ENCODE measurements around the gene CACNB2. TPM values are rescaled to one million over a fixed set of nuclear protein-coding genes. Genes with fewer than 3 reads are reported as not detected.

The CACNB2 gene
- total RNA-seq, 1 donor from 2014 or later: not detected

DNA sequence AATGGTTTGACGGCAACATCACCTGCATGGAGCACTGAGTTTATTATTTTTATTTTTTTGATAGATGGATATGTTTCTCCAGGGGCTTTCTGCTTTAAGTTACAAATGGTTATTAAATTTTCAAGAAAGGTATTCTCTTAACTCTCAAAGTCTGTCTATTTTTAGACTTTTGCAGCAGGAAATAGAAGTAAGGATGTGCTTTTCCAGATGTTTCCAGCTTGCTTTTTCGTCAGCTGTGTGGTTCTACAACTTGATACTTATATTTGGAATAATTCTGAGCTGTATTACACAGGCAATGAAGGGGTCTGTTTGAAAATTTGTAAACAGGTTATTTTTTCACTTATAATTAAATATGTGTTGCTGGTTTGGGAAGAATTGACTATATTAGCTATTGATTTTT, 69.0 kb downstream of the CACNB2 start:
- Mint-ChIP-seq H3K27me3 (peaks cover under 1% of the 10 kb centered on the region), H3K4me3 (no peak overlapping the region), H3K4me1 (no peaks in the 10 kb centered on the region), H3K36me3 (ENCODE audit: low read depth) (no peaks in the 10 kb centered on the region), H3K9me3 (no peaks in the 10 kb centered on the region), H3K27ac (no peak overlapping the region)
- ChIA-PET CTCF (no interaction called here), POLR2A (no interaction called here)
- DNase-seq: no peak
- no peak for TF ChIP-seq CTCF (IDR thresholded peaks at IDR 0.05)
- ATAC-seq (ENCODE audit: low read depth): no peak
- intact Hi-C loops (cut with micrococcal nuclease): no loop called here

- H3K27ac Mint-ChIP-seq: no peak overlapping the region
- H3K27me3 Mint-ChIP-seq: no peaks in the 10 kb centered on the region
- H3K36me3 Mint-ChIP-seq (ENCODE audit: low read depth): no peaks in the 10 kb centered on the region
- ChIA-PET POLR2A (no interaction called here), CTCF (no interaction called here)
- intact Hi-C loops (cut with micrococcal nuclease): no loop called here
- H3K4me1 Mint-ChIP-seq: no peaks in the 10 kb centered on the region
- TF ChIP-seq CTCF (IDR thresholded peaks at IDR 0.05): no peak
- no peak overlapping the region for H3K4me3 Mint-ChIP-seq
- ATAC-seq (ENCODE audit: low read depth) (no peak), DNase-seq (no peak)
- no peaks in the 10 kb centered on the region for H3K9me3 Mint-ChIP-seq
These were observed 70.5 kb downstream of the CACNB2 start for GRCh38 chr10:18210711-18211110.

DNA sequence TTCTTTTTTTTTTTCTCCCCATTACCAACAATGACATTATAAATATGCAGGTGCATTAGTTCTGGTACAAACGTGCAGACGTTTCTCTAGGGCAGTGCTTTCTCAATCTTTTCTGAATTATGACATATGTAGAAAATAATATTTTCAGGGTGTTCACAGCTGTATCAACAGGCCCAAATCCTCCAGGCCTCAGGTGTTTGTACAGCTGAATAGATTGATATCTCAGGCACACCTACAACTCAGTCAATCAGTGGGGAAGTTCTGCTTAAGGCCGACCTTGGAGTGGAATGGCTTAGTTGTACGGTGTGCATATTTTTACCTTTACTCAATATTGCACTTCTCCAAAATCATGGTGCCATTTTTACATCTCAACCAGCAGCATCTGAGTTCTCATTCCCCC, 71.6 kb downstream of the CACNB2 start:
- no peak for TF ChIP-seq CTCF (IDR thresholded peaks at IDR 0.05)
- Mint-ChIP-seq H3K4me3 (no peak overlapping the region), H3K27me3 (no peaks in the 10 kb centered on the region), H3K36me3 (ENCODE audit: low read depth) (no peaks in the 10 kb centered on the region), H3K4me1 (no peaks in the 10 kb centered on the region), H3K27ac (no peak overlapping the region), H3K9me3 (no peaks in the 10 kb centered on the region)
- CTCF ChIA-PET: no interaction called here
- no peak for ATAC-seq (ENCODE audit: low read depth)
- DNase-seq: no peak
- POLR2A ChIA-PET: no interaction called here
- intact Hi-C loops (cut with micrococcal nuclease): no loop called here

DNA sequence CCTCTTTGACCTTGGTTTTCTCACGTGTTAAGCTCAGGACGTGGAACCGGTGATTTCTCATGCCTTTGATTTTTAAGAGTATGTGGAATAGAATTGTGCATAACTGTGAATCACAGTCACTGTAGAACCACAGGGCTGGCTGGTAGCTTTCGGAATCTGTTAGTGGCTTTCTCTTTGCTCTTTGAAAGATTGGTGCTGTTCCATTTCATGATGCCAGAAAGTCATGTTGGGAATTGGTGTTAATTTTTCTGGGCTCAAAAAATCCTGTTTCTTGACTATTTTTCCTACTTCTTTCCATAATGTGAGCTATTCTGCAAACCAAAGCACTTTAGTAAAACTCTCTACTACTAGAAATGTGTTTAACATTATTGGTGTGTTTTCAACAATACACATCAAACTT, 73.0 kb downstream of the CACNB2 start:
- no peaks in the 10 kb centered on the region for H3K9me3 Mint-ChIP-seq
- intact Hi-C loops (cut with micrococcal nuclease): no loop called here
- CTCF ChIA-PET: no interaction called here

More for the DNA sequence above, 73.0 kb downstream of the CACNB2 start:
- POLR2A ChIA-PET: no interaction called here
- DNase-seq (no peak), ATAC-seq (ENCODE audit: low read depth) (no peak)
- no peak for TF ChIP-seq CTCF (IDR thresholded peaks at IDR 0.05)
- H3K27me3 Mint-ChIP-seq: no peaks in the 10 kb centered on the region
- H3K27ac Mint-ChIP-seq: no peak overlapping the region
- no peaks in the 10 kb centered on the region for H3K36me3 Mint-ChIP-seq (ENCODE audit: low read depth)
- no peaks in the 10 kb centered on the region for H3K4me1 Mint-ChIP-seq
- no peak overlapping the region for H3K4me3 Mint-ChIP-seq
